ES-I3 (cell line): ENCODE data around the gene MAX.
"Not testable (repeated sequence)": the region's sequence is repeated elsewhere in the genome, so short reads cannot be mapped to it uniquely, and the experiment has no call there.

ENCODE experiments used
- H3K36me3 ChIP-seq: 2 replicates; pipeline ENCODE4 v1.6.1; 2013; ENCODE audit warnings: mild to moderate bottlenecking, low read length, control low read depth, moderate library complexity; ENCODE audit not compliant: insufficient read depth
- H3K4me1 ChIP-seq: 2 replicates; pipeline ENCODE4 v1.6.1; 2013; ENCODE audit warnings: mild to moderate bottlenecking, control low read depth, low read length; ENCODE audit not compliant: insufficient read depth
- H3K9ac ChIP-seq: 2 replicates; pipeline ENCODE4 v1.6.1; 2013; ENCODE audit warnings: low read depth, mild to moderate bottlenecking, low read length, moderate library complexity
- H3K9me3 ChIP-seq: 2 replicates; pipeline ENCODE4 v1.6.1; 2013; ENCODE audit warnings: mild to moderate bottlenecking, low read length, moderate library complexity; ENCODE audit not compliant: control insufficient read depth, insufficient read depth

Gene MAX

GRCh38 chr14:65043893-65044595, 58.3 kb downstream of the MAX start:
- Histone ChIP-seq H3K9me3 (no peaks in the 10 kb centered on the region), H3K9ac (no peak overlapping the region), H3K36me3 (no peaks in the 10 kb centered on the region; the same call in none of the 2 replicates), H3K4me1 (peaks cover 7% of the 10 kb centered on the region; the same call in 1 of the 2 replicates)

GRCh38 chr14:65042731-65043372, 59.5 kb downstream of the MAX start:
- Histone ChIP-seq H3K9me3 (no peaks in the 10 kb centered on the region), H3K4me1 (peaks cover 7% of the 10 kb centered on the region; the same call in 1 of the 2 replicates), H3K9ac (no peak overlapping the region), H3K36me3 (no peaks in the 10 kb centered on the region; the same call in none of the 2 replicates)

- Histone ChIP-seq H3K36me3 (no peaks in the 10 kb centered on the region; the same call in 1 of the 2 replicates), H3K4me1 (peaks cover 3% of the 10 kb centered on the region; the same call in 1 of the 2 replicates), H3K9me3 (no peaks in the 10 kb centered on the region), H3K9ac (no peak overlapping the region)
Measured at GRCh38 chr14:65042296-65042695, 60.0 kb downstream of the MAX start.

- no peak overlapping the region for H3K9ac ChIP-seq
- H3K4me1 ChIP-seq = no peaks in the 10 kb centered on the region
- no peaks in the 10 kb centered on the region; the same call in 1 of the 2 replicates for H3K36me3 ChIP-seq
- no peaks in the 10 kb centered on the region for H3K9me3 ChIP-seq
Measured at GRCh38 chr14:65041434-65041915, 60.8 kb downstream of the MAX start.

- Histone ChIP-seq H3K36me3 (no peaks in the 10 kb centered on the region; the same call in 1 of the 2 replicates), H3K9ac (no peak overlapping the region), H3K9me3 (no peaks in the 10 kb centered on the region), H3K4me1 (no peaks in the 10 kb centered on the region)
Measured at GRCh38 chr14:65040666-65041433, 61.5 kb downstream of the MAX start.

GRCh38 chr14:65038966-65039365, 63.4 kb downstream of the MAX start:
- H3K9me3 ChIP-seq = no peaks in the 10 kb centered on the region
- no peaks in the 10 kb centered on the region; the same call in 1 of the 2 replicates for H3K4me1 ChIP-seq
- H3K9ac ChIP-seq = no peak overlapping the region
- H3K36me3 ChIP-seq = no peaks in the 10 kb centered on the region; the same call in 1 of the 2 replicates

- no peaks in the 10 kb centered on the region for H3K9me3 ChIP-seq
- H3K36me3 ChIP-seq = 0 out of 2 replicates have a peak, but pooled peaks cover 2% of the 10 kb centered on the region
- no peak overlapping the region for H3K9ac ChIP-seq
Measured at GRCh38 chr14:65035049-65035448, 67.3 kb downstream of the MAX start.

GRCh38 chr14:65034021-65034420, 68.3 kb downstream of the MAX start:
- no peaks in the 10 kb centered on the region; the same call in 1 of the 2 replicates for H3K4me1 ChIP-seq
- no peak overlapping the region for H3K9ac ChIP-seq
- H3K9me3 ChIP-seq = no peaks in the 10 kb centered on the region
- H3K36me3 ChIP-seq = 0 out of 2 replicates have a peak, but pooled peaks cover 2% of the 10 kb centered on the region

More at GRCh38 chr14:65035049-65035448, 67.3 kb downstream of the MAX start:
- no peaks in the 10 kb centered on the region; the same call in 1 of the 2 replicates for H3K4me1 ChIP-seq

GRCh38 chr14:65033181-65033580, 69.1 kb downstream of the MAX start:
- Histone ChIP-seq H3K9me3 (no peaks in the 10 kb centered on the region), H3K36me3 (0 out of 2 replicates have a peak, but pooled peaks cover 2% of the 10 kb centered on the region), H3K4me1 (no peaks in the 10 kb centered on the region; the same call in 1 of the 2 replicates), H3K9ac (no peak overlapping the region)

GRCh38 chr14:65032319-65032718, 70.0 kb downstream of the MAX start:
- Histone ChIP-seq H3K4me1 (no peaks in the 10 kb centered on the region; the same call in 1 of the 2 replicates), H3K9ac (no peak overlapping the region), H3K36me3 (0 out of 2 replicates have a peak, but pooled peaks cover 2% of the 10 kb centered on the region), H3K9me3 (no peaks in the 10 kb centered on the region)

GRCh38 chr14:65031321-65031720, 71.0 kb downstream of the MAX start:
- not testable (repeated sequence) for H3K9ac ChIP-seq, H3K4me1 ChIP-seq, H3K9me3 ChIP-seq, H3K36me3 ChIP-seq

- Histone ChIP-seq H3K4me1 (no peaks in the 10 kb centered on the region), H3K9ac (no peak overlapping the region), H3K9me3 (no peaks in the 10 kb centered on the region), H3K36me3 (0 out of 2 replicates have a peak, but pooled peaks cover 2% of the 10 kb centered on the region)
Measured at GRCh38 chr14:65028937-65029336, 73.4 kb downstream of the MAX start.

GRCh38 chr14:65027127-65027799, 75.1 kb downstream of the MAX start:
- H3K9ac ChIP-seq = no peak overlapping the region
- no peaks in the 10 kb centered on the region for H3K9me3 ChIP-seq
- no peaks in the 10 kb centered on the region for H3K4me1 ChIP-seq
- 0 out of 2 replicates have a peak, but pooled peaks cover 2% of the 10 kb centered on the region for H3K36me3 ChIP-seq
